Measurements from ENCODE around the gene PHEX.

DNA sequence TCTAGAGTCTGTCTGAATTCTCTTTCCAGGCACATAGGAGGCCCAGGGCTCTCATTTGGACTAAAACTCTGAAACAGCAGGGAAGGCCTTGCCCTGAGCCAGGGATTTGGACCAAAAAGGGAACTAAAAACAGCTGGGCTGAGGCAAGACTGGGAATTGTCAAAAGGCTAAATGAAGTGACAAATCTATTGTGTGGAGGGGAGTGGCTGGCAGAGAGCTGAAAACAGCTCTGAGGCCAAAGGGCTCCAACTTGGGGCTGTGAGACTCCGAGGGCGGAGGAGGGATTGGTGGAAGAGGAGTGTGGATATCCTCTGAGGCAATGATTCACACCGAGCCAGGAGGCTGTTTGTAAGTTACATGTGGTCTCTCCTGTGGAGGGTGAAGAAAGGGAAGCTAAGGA is 63.2 kb downstream of the PHEX start:
- no peak for TF ChIP-seq EZH2 (IDR thresholded peaks at IDR 0.05)
- TF ChIP-seq POLR2AphosphoS5 (IDR thresholded peaks at IDR 0.05; ENCODE audit: borderline replicate concordance, low read depth, low read length): no peak
